Testis (tissue), 2 donors: Measurements from ENCODE around the gene RYR1.

Experiments
- CTCF ChIP-seq, 3 experiments: fragments of 450-650 bp in 2 of 3; fragments of 200-600 bp in 1 of 3; sonication (generic) in 1 of 3; IDR thresholded peaks; one replicate each; pipeline ENCODE4 v1.5.1; 2016 to 2019; ENCODE audit warnings: antibody characterized with exemption in 3 of 3, mild to moderate bottlenecking in 2 of 3, moderate library complexity in 1 of 3
- POLR2A ChIP-seq: fragments of 450-650 bp; IDR thresholded peaks from one replicate; pipeline ENCODE4 v1.6.1; 2017; ENCODE audit warnings: antibody characterized with exemption, mild to moderate bottlenecking, moderate library complexity

GRCh38 chr19:38616265-38616664 is 182.8 kb downstream of the RYR1 start:
- TF ChIP-seq POLR2A (no peak), CTCF (IDR thresholded peaks at IDR 0.05) (no peak)
